ENCODE data around the gene CXCR3. TPM values are rescaled to one million over a fixed set of nuclear protein-coding genes. Genes with fewer than 3 reads are reported as not detected.

The CXCR3 gene
- total and polyA plus RNA-seq, 2 donors from 2014 or later: 0.24 to 1.7 TPM

GRCh38 chrX:71637848-71638247 is 19.5 kb upstream of the CXCR3 start:
- no peak for DNase-seq
- intact Hi-C loops (cut with DNase I): no loop called here
- FAIRE-seq: no peak
- H3K9me3 ChIP-seq (ENCODE audit: control insufficient read depth in 2 of 3, insufficient read depth in 1 of 3, low read length in 3 of 3): no peaks in the 10 kb centered on the region
- H3K4me3 ChIP-seq (ENCODE audit: low read length in 3 of 3): no peak overlapping the region
- H3K36me3 ChIP-seq (ENCODE audit: control insufficient read depth in 2 of 3, insufficient read depth in 3 of 3, low read length in 3 of 3): no peaks in the 10 kb centered on the region
- H3K27me3 ChIP-seq (ENCODE audit: control insufficient read depth, insufficient read depth, low read length): no peaks in the 10 kb centered on the region
- TF ChIP-seq CTCF (IDR thresholded peaks at IDR 0.05; ENCODE audit: borderline replicate concordance, extremely low read depth, insufficient read depth): no peak
- H3K4me1 ChIP-seq (ENCODE audit: control insufficient read depth in 2 of 3, insufficient read depth in 2 of 3, low read depth in 1 of 3, low read length in 3 of 3): no peaks in the 10 kb centered on the region
- H3K27ac ChIP-seq (ENCODE audit: low read depth in 2 of 2, low read length in 2 of 2): no peak overlapping the region
- no peak overlapping the region for H3K9ac ChIP-seq (ENCODE audit: low read length in 3 of 3)

GRCh38 chrX:71637253-71637618 is 18.9 kb upstream of the CXCR3 start:
- Histone ChIP-seq H3K27ac (ENCODE audit: low read depth in 2 of 2, low read length in 2 of 2) (no peak overlapping the region), H3K4me1 (ENCODE audit: control insufficient read depth in 2 of 3, insufficient read depth in 2 of 3, low read depth in 1 of 3, low read length in 3 of 3) (no peaks in the 10 kb centered on the region), H3K27me3 (ENCODE audit: control insufficient read depth, insufficient read depth, low read length) (no peaks in the 10 kb centered on the region), H3K9me3 (ENCODE audit: control insufficient read depth in 2 of 3, insufficient read depth in 1 of 3, low read length in 3 of 3) (no peaks in the 10 kb centered on the region), H3K36me3 (ENCODE audit: control insufficient read depth in 2 of 3, insufficient read depth in 3 of 3, low read length in 3 of 3) (no peaks in the 10 kb centered on the region), H3K4me3 (ENCODE audit: low read length in 3 of 3) (no peak overlapping the region), H3K9ac (ENCODE audit: low read length in 3 of 3) (no peak overlapping the region)
- FAIRE-seq (no peak), DNase-seq (no peak)
- no peak for TF ChIP-seq CTCF (IDR thresholded peaks at IDR 0.05; ENCODE audit: borderline replicate concordance, extremely low read depth, insufficient read depth)
- intact Hi-C loops (cut with DNase I): no loop called here

- no peaks in the 10 kb centered on the region for H3K4me1 ChIP-seq (ENCODE audit: control insufficient read depth in 2 of 3, insufficient read depth in 2 of 3, low read depth in 1 of 3, low read length in 3 of 3)
- no peak for FAIRE-seq
- TF ChIP-seq CTCF (IDR thresholded peaks at IDR 0.05; ENCODE audit: borderline replicate concordance, extremely low read depth, insufficient read depth): no peak
Measured at GRCh38 chrX:71636438-71637252, 18.3 kb upstream of the CXCR3 start.

More at GRCh38 chrX:71636438-71637252, 18.3 kb upstream of the CXCR3 start:
- DNase-seq: no peak
- intact Hi-C loops (cut with DNase I): no loop called here
- Histone ChIP-seq H3K27ac (ENCODE audit: low read depth in 2 of 2, low read length in 2 of 2) (no peak overlapping the region), H3K27me3 (ENCODE audit: control insufficient read depth, insufficient read depth, low read length) (no peaks in the 10 kb centered on the region), H3K36me3 (ENCODE audit: control insufficient read depth in 2 of 3, insufficient read depth in 3 of 3, low read length in 3 of 3) (no peaks in the 10 kb centered on the region), H3K4me3 (ENCODE audit: low read length in 3 of 3) (no peak overlapping the region), H3K9me3 (ENCODE audit: control insufficient read depth in 2 of 3, insufficient read depth in 1 of 3, low read length in 3 of 3) (no peaks in the 10 kb centered on the region), H3K9ac (ENCODE audit: low read length in 3 of 3) (no peak overlapping the region)

Measured in kidney (tissue), 14 donors.